Fibroblast of skin of back (primary cell): ENCODE data around the gene FAM170B.

Source experiments
- DNase-seq: peaks from one replicate; pipeline ENCODE4 v3.0.0-alpha.2; 2013

FAM170B gene

GRCh38 chr10:49151025-49151445 is 17.2 kb upstream of the FAM170B start:
- DNase-seq = no peak

GRCh38 chr10:49150426-49150825 is 16.6 kb upstream of the FAM170B start:
- no peak for DNase-seq

- no peak for DNase-seq
These were observed 16.1 kb upstream of the FAM170B start for GRCh38 chr10:49149881-49150280.

- DNase-seq = peak; percentile 59
These were observed 10.4 kb upstream of the FAM170B start for GRCh38 chr10:49144058-49144720.

GRCh38 chr10:49143249-49143648 is 9.4 kb upstream of the FAM170B start:
- no peak for DNase-seq

GRCh38 chr10:49141541-49142332 is 7.9 kb upstream of the FAM170B start:
- no peak for DNase-seq

GRCh38 chr10:49140304-49141177 is 6.7 kb upstream of the FAM170B start:
- DNase-seq = peak; percentile 85

GRCh38 chr10:49139846-49140195 is 6.0 kb upstream of the FAM170B start:
- DNase-seq = peak; percentile 99

GRCh38 chr10:49139028-49139845 is 5.4 kb upstream of the FAM170B start:
- peak; percentile 92 for DNase-seq

- DNase-seq = peak; percentile 93
These were observed 4.6 kb upstream of the FAM170B start for GRCh38 chr10:49138361-49138891.

- DNase-seq = no peak
These were observed 2.7 kb upstream of the FAM170B start for GRCh38 chr10:49136525-49136924.

- peak; percentile 83 for DNase-seq
These were observed 1.9 kb upstream of the FAM170B start for GRCh38 chr10:49135575-49136313.

GRCh38 chr10:49134327-49134726 is 506 bp upstream of the FAM170B start:
- no peak for DNase-seq

GRCh38 chr10:49132362-49132737 is 1.5 kb downstream of the FAM170B start:
- no peak for DNase-seq

- no peak for DNase-seq
These were observed 2.1 kb downstream of the FAM170B start for GRCh38 chr10:49131507-49132361.

GRCh38 chr10:49129376-49129775 is 4.4 kb downstream of the FAM170B start:
- no peak for DNase-seq

GRCh38 chr10:49128854-49129253 is 5.0 kb downstream of the FAM170B start:
- DNase-seq = no peak

- DNase-seq = no peak
These were observed 9.6 kb downstream of the FAM170B start for GRCh38 chr10:49123981-49124950.

- DNase-seq = no peak
These were observed 12.9 kb downstream of the FAM170B start for GRCh38 chr10:49120911-49121310.
